ENCODE results near the gene TTPAL.

TTPAL gene

GRCh38 chr20:44464514-44464913 lies 11.2 kb upstream of the TTPAL start:
- TF ChIP-seq, protein P1, sequence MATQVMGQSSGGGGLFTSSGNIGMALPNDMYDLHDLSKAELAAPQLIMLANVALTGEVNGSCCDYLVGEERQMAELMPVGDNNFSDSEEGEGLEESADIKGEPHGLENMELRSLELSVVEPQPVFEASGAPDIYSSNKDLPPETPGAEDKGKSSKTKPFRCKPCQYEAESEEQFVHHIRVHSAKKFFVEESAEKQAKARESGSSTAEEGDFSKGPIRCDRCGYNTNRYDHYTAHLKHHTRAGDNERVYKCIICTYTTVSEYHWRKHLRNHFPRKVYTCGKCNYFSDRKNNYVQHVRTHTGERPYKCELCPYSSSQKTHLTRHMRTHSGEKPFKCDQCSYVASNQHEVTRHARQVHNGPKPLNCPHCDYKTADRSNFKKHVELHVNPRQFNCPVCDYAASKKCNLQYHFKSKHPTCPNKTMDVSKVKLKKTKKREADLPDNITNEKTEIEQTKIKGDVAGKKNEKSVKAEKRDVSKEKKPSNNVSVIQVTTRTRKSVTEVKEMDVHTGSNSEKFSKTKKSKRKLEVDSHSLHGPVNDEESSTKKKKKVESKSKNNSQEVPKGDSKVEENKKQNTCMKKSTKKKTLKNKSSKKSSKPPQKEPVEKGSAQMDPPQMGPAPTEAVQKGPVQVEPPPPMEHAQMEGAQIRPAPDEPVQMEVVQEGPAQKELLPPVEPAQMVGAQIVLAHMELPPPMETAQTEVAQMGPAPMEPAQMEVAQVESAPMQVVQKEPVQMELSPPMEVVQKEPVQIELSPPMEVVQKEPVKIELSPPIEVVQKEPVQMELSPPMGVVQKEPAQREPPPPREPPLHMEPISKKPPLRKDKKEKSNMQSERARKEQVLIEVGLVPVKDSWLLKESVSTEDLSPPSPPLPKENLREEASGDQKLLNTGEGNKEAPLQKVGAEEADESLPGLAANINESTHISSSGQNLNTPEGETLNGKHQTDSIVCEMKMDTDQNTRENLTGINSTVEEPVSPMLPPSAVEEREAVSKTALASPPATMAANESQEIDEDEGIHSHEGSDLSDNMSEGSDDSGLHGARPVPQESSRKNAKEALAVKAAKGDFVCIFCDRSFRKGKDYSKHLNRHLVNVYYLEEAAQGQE (IDR thresholded peaks at IDR 0.05; ENCODE audit: insufficient replicate concordance, low read depth), result no peak
- TF ChIP-seq GABPA (IDR thresholded peaks at IDR 0.05; ENCODE audit: low read depth) (no peak), POLR2AphosphoS5 (IDR thresholded peaks at IDR 0.05; ENCODE audit: low read depth) (no peak), SPI1 (IDR thresholded peaks at IDR 0.05; ENCODE audit: borderline replicate concordance, low read depth) (no peak)
- H3K27me3 ChIP-seq (ENCODE audit: insufficient read depth, poor library complexity, severe bottlenecking), result no peaks in the 10 kb centered on the region
- H3K27ac ChIP-seq (replicated peaks), result no peak overlapping the region
- no peak for DNase-seq (ENCODE audit: low read depth in 1 of 2, low spot score in 1 of 2)
- H3K4me3 ChIP-seq (replicated peaks; ENCODE audit: insufficient read depth, low read length), result no peak overlapping the region

DNA sequence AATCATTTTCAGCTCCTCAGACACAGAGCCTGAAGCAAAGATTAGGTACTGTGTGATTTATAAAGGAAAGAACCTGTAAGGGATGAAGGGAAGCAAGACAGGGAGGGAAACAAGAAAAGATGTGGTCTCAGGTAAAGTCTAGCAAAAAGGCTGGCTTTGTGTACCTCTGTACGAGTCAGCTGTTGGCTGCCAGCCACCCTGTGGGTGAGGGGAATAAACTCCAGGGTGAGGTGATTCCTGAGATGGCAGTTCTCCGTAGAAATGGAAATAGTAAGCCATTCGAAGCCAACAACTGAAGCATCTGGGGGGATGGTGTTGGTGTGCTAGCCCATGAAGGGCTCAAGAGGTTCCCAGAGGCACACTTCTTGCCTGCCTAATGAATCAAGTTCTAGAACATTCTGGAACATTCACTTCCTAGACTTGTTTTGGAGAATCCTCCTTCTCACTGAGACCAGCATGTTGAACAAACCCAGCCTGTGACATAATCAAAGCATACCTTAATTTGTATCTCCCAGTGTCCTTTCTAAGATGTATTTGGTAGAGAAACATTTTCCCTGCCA lies 10.6 kb upstream of the TTPAL start:
- H3K4me3 ChIP-seq (replicated peaks; ENCODE audit: insufficient read depth, low read length), result no peak overlapping the region
- H3K27ac ChIP-seq (replicated peaks), result no peak overlapping the region
- H3K27me3 ChIP-seq (ENCODE audit: insufficient read depth, poor library complexity, severe bottlenecking), result no peaks in the 10 kb centered on the region
- no peak for DNase-seq (ENCODE audit: low read depth in 1 of 2, low spot score in 1 of 2)
- TF ChIP-seq, protein P1 (IDR thresholded peaks at IDR 0.05; ENCODE audit: insufficient replicate concordance, low read depth), result no peak
- TF ChIP-seq POLR2AphosphoS5 (IDR thresholded peaks at IDR 0.05; ENCODE audit: low read depth) (no peak), SPI1 (IDR thresholded peaks at IDR 0.05; ENCODE audit: borderline replicate concordance, low read depth) (no peak), GABPA (IDR thresholded peaks at IDR 0.05; ENCODE audit: low read depth) (no peak)
- TF ChIP-seq, protein P2, sequence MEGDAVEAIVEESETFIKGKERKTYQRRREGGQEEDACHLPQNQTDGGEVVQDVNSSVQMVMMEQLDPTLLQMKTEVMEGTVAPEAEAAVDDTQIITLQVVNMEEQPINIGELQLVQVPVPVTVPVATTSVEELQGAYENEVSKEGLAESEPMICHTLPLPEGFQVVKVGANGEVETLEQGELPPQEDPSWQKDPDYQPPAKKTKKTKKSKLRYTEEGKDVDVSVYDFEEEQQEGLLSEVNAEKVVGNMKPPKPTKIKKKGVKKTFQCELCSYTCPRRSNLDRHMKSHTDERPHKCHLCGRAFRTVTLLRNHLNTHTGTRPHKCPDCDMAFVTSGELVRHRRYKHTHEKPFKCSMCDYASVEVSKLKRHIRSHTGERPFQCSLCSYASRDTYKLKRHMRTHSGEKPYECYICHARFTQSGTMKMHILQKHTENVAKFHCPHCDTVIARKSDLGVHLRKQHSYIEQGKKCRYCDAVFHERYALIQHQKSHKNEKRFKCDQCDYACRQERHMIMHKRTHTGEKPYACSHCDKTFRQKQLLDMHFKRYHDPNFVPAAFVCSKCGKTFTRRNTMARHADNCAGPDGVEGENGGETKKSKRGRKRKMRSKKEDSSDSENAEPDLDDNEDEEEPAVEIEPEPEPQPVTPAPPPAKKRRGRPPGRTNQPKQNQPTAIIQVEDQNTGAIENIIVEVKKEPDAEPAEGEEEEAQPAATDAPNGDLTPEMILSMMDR (IDR thresholded peaks at IDR 0.05; ENCODE audit: insufficient read depth, low read length), result no peak

DNA sequence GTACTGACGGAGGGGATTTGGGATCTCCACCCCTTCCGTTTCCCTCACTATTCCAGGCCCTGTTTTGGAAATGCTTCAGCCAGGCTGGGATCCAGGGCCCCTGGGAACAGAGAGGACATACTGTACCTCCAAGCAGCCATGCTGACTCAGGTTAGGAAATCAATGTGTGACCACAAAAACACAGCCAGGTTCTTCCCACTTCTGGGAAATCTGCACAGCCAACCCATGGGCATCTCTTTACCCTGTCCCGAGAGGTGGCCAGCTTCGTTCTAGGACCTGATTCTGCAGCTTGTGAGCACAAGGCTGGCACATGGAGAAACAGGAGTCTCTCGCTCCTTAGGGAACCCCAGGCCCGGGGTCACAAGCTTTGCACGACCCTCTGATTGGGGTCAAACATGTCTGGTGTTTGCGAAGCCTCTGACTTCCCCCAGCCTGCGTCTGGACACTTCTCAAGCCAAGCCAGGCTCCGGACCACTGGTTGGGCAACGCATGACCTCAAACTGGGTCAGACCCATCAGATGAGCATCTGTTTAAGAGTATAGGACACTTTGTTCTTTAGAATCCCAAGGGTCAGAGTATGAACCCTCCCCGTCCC lies 8.3 kb upstream of the TTPAL start:
- H3K27ac ChIP-seq (replicated peaks), result no peak overlapping the region
- no peaks in the 10 kb centered on the region for H3K27me3 ChIP-seq (ENCODE audit: insufficient read depth, poor library complexity, severe bottlenecking)
- no peak overlapping the region for H3K4me3 ChIP-seq (replicated peaks; ENCODE audit: insufficient read depth, low read length)
- TF ChIP-seq, protein P1 (IDR thresholded peaks at IDR 0.05; ENCODE audit: insufficient replicate concordance, low read depth), result no peak
- TF ChIP-seq GABPA (IDR thresholded peaks at IDR 0.05; ENCODE audit: low read depth), result no peak
- no peak for TF ChIP-seq POLR2AphosphoS5 (IDR thresholded peaks at IDR 0.05; ENCODE audit: low read depth)
- no peak for TF ChIP-seq SPI1 (IDR thresholded peaks at IDR 0.05; ENCODE audit: borderline replicate concordance, low read depth)
- TF ChIP-seq, protein P2 (IDR thresholded peaks at IDR 0.05; ENCODE audit: insufficient read depth, low read length), result no peak
- no peak for DNase-seq (ENCODE audit: low read depth in 1 of 2, low spot score in 1 of 2)

All from HL-60 (cell line).